SU-DHL-6 (cell line): Measurements from ENCODE around the gene FRZB.

ENCODE experiments used
- CTCF ChIP-seq: fragments of 200-600 bp; sonication (generic); IDR thresholded peaks from one replicate; pipeline ENCODE4 v1.5.1; 2017; ENCODE audit warnings: antibody characterized with exemption, mild to moderate bottlenecking, low read length, moderate library complexity; ENCODE audit not compliant: insufficient read depth, poor library complexity, severe bottlenecking
- EZH2phosphoT487 ChIP-seq: fragments of 200-600 bp; sonication (generic), shearing (Covaris generic); conservative IDR thresholded peaks from 2 replicates; pipeline ENCODE4 v1.6.1; 2018; ENCODE audit warnings: mild to moderate bottlenecking, antibody characterized with exemption, low read length, moderate library complexity, mixed read lengths

DNA sequence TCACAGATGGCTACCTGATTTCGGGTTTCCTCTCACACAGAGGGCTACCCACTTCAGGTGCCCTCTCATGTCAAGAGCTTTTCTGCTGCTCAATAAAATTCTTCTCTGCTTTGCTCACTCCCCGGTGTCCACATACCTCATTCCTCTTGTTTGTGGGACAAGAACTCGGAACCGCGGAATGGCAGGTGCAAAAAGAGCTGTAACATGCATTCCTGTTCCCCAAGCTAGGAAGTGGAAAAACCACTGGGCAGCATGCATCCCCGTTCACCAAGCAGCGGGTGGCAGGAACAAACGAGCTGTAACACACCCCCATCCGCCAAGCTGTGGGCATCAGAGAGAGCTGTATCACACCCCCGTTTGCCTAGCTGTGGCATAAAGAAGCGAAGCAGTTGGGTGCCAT, 27.2 kb upstream of the FRZB start:
- TF ChIP-seq CTCF (no peak), EZH2phosphoT487 (no peak)
